UCSD-AML1 (cell line): ENCODE measurements around the gene RTP1.
"Not testable (repeated sequence)": the region's sequence is repeated elsewhere in the genome, so short reads cannot be mapped to it uniquely, and the experiment has no call there.

Experiments used
- DNase-seq: peaks from one replicate; lab custom pipeline; 2025; ENCODE audit not compliant: unreplicated experiment; lab: John Stamatoyannopoulos, UW

Gene RTP1

GRCh38 chr3:187197335-187197649 is at the start of gene RTP1:
RTP1 (plus strand) TSS chr3:187197486; CDS start chr3:187197516, 30 bp downstream.
- no peak for DNase-seq

- DNase-seq, result no peak
Observed at GRCh38 chr3:187150186-187150585, 47.1 kb upstream of the RTP1 start.

GRCh38 chr3:187150599-187150998 is 46.7 kb upstream of the RTP1 start:
- DNase-seq, result peak; percentile 30

GRCh38 chr3:187161556-187161955 is 35.7 kb upstream of the RTP1 start:
- no peak for DNase-seq

GRCh38 chr3:187162265-187162953 is 34.9 kb upstream of the RTP1 start:
- no peak for DNase-seq

GRCh38 chr3:187165144-187165543 is 32.1 kb upstream of the RTP1 start:
- DNase-seq, result no peak

GRCh38 chr3:187166750-187167149 is 30.5 kb upstream of the RTP1 start:
- no peak for DNase-seq

GRCh38 chr3:187167777-187168176 is 29.5 kb upstream of the RTP1 start:
- DNase-seq, result no peak

- DNase-seq, result no peak
Observed at GRCh38 chr3:187169231-187169960, 27.9 kb upstream of the RTP1 start.

- not testable (repeated sequence) for DNase-seq
Observed at GRCh38 chr3:187170911-187171310, 26.4 kb upstream of the RTP1 start.

- no peak for DNase-seq
Observed at GRCh38 chr3:187172929-187173328, 24.4 kb upstream of the RTP1 start.

GRCh38 chr3:187181454-187182170 is 15.7 kb upstream of the RTP1 start:
- DNase-seq, result no peak

GRCh38 chr3:187183210-187183862 is 13.9 kb upstream of the RTP1 start:
- peak; percentile 47 for DNase-seq

- DNase-seq, result no peak
Observed at GRCh38 chr3:187183903-187184302, 13.4 kb upstream of the RTP1 start.

- no peak for DNase-seq
Observed at GRCh38 chr3:187185759-187186158, 11.5 kb upstream of the RTP1 start.

GRCh38 chr3:187186375-187186774 is 10.9 kb upstream of the RTP1 start:
- DNase-seq, result no peak

- no peak for DNase-seq
Observed at GRCh38 chr3:187186801-187187421, 10.4 kb upstream of the RTP1 start.

GRCh38 chr3:187188931-187189330 is 8.4 kb upstream of the RTP1 start:
- no peak for DNase-seq

GRCh38 chr3:187191271-187191670 is 6.0 kb upstream of the RTP1 start:
- no peak for DNase-seq

GRCh38 chr3:187193181-187193580 is 4.1 kb upstream of the RTP1 start:
- DNase-seq, result no peak
